D721Med (cell line): ENCODE data around the gene MAPK8IP1.

Source experiments
- DNase-seq: peaks from one replicate; pipeline ENCODE4 v3.0.0; 2011; ENCODE audit warnings: low spot score; ENCODE audit not compliant: insufficient read length
- FAIRE-seq: peaks from 2 replicates; lab custom pipeline; 2011; peaks lifted over from hg19 to GRCh38; lab: Jason Lieb, UNC
- CTCF ChIP-seq: IDR thresholded peaks from 2 replicates; pipeline ENCODE4 v1.5.1; 2012; ENCODE audit warnings: mild to moderate bottlenecking, control low read depth; ENCODE audit not compliant: insufficient read depth; ENCODE audit errors: missing control alignments

The MAPK8IP1 gene

GRCh38 chr11:45859661-45860140 lies 25.8 kb upstream of the MAPK8IP1 start:
- FAIRE-seq, result no peak
- no peak for DNase-seq
- TF ChIP-seq CTCF, result no peak

GRCh38 chr11:45860348-45860747 lies 25.1 kb upstream of the MAPK8IP1 start:
- DNase-seq (no peak), FAIRE-seq (no peak)
- TF ChIP-seq CTCF, result no peak

- TF ChIP-seq CTCF, result no peak
- no peak for FAIRE-seq
- no peak for DNase-seq
Observed at GRCh38 chr11:45860764-45861510, 24.5 kb upstream of the MAPK8IP1 start.

GRCh38 chr11:45864041-45864440 lies 21.4 kb upstream of the MAPK8IP1 start:
- DNase-seq (no peak), FAIRE-seq (no peak)

GRCh38 chr11:45869551-45869950 lies 15.9 kb upstream of the MAPK8IP1 start:
- no peak for FAIRE-seq
- TF ChIP-seq CTCF, result no peak
- DNase-seq, result no peak

More at GRCh38 chr11:45864041-45864440, 21.4 kb upstream of the MAPK8IP1 start:
- TF ChIP-seq CTCF, result no peak

- no peak for TF ChIP-seq CTCF
- no peak for DNase-seq
- no peak for FAIRE-seq
Observed at GRCh38 chr11:45870706-45871105, 14.7 kb upstream of the MAPK8IP1 start.

- DNase-seq (no peak), FAIRE-seq (no peak)
- TF ChIP-seq CTCF, result no peak
Observed at GRCh38 chr11:45871638-45872037, 13.8 kb upstream of the MAPK8IP1 start.
